HG03103 (cell line): ENCODE measurements around the gene RINL.
A peak's percentile ranks its signal among the peaks of the same experiment; 100 is the strongest.
"Not testable (repeated sequence)": the region's sequence is repeated elsewhere in the genome, so short reads cannot be mapped to it uniquely, and the experiment has no call there.

Source experiments
- ATAC-seq: cut with Tn5 transposase; IDR thresholded peaks from one replicate; pipeline ENCODE4 v1.9.1; 2021; ENCODE audit warnings: low read depth; ENCODE audit not compliant: unreplicated experiment

Gene RINL

GRCh38 chr19:38879400-38879751 lies 1.3 kb upstream of the RINL start:
- no peak for ATAC-seq

GRCh38 chr19:38878575-38879399 lies 712 bp upstream of the RINL start:
- ATAC-seq, result no peak

- ATAC-seq, result no peak
Observed at GRCh38 chr19:38875656-38876395, 2.2 kb downstream of the RINL start.

- not testable (repeated sequence) for ATAC-seq
Observed at GRCh38 chr19:38873400-38873799, 4.7 kb downstream of the RINL start.

GRCh38 chr19:38870612-38871011 lies 7.5 kb downstream of the RINL start:
- ATAC-seq, result no peak

- peak; percentile 64 for ATAC-seq
Observed at GRCh38 chr19:38869836-38870607, 8.1 kb downstream of the RINL start.

GRCh38 chr19:38869160-38869835 lies 8.8 kb downstream of the RINL start:
- ATAC-seq, result no peak

- no peak for ATAC-seq
Observed at GRCh38 chr19:38868551-38868950, 9.5 kb downstream of the RINL start.

- ATAC-seq, result no peak
Observed at GRCh38 chr19:38867171-38867780, 10.8 kb downstream of the RINL start.

GRCh38 chr19:38862321-38863059 lies 15.6 kb downstream of the RINL start:
- no peak for ATAC-seq

GRCh38 chr19:38861368-38861767 lies 16.7 kb downstream of the RINL start:
- no peak for ATAC-seq

GRCh38 chr19:38859631-38860204 lies 18.4 kb downstream of the RINL start:
- not testable (repeated sequence) for ATAC-seq

- no peak for ATAC-seq
Observed at GRCh38 chr19:38856813-38857212, 21.3 kb downstream of the RINL start.

- not testable (repeated sequence) for ATAC-seq
Observed at GRCh38 chr19:38855751-38856150, 22.3 kb downstream of the RINL start.

GRCh38 chr19:38854961-38855360 lies 23.1 kb downstream of the RINL start:
- ATAC-seq, result not testable (repeated sequence)

- no peak for ATAC-seq
Observed at GRCh38 chr19:38853214-38853613, 24.9 kb downstream of the RINL start.

GRCh38 chr19:38852231-38853044 lies 25.6 kb downstream of the RINL start:
- no peak for ATAC-seq

GRCh38 chr19:38851622-38852230 lies 26.3 kb downstream of the RINL start:
- ATAC-seq, result no peak
